Activated naive CD8-positive, alpha-beta T cell treated with anti-CD3 and anti-CD28 coated beads, Interleukin-2, amount 50 U/mL, for 24 hours (primary cell): ENCODE results near the gene SRRM4.
A peak's percentile ranks its signal among the peaks of the same experiment; 100 is the strongest.
"Not testable (repeated sequence)": the region's sequence is repeated elsewhere in the genome, so short reads cannot be mapped to it uniquely, and the experiment has no call there.

Experiments used
- ATAC-seq: fragments of 150-1000 bp; cut with Tn5 transposase; one replicate; pipeline ENCODE4 v1.10.0; 2021
- DNase-seq: peaks from one replicate; pipeline ENCODE4 v3.0.0; 2021
- H3K27ac Mint-ChIP-seq: one replicate; pipeline ENCODE4 v1.8.0; 2021; ENCODE audit warnings: mild to moderate bottlenecking, mixed read lengths
- H3K27me3 Mint-ChIP-seq: one replicate; pipeline ENCODE4 v1.8.0; 2021; ENCODE audit warnings: mixed read lengths
- H3K36me3 Mint-ChIP-seq: one replicate; pipeline ENCODE4 v1.8.0; 2021; ENCODE audit warnings: low read depth, mixed read lengths
- H3K4me1 Mint-ChIP-seq: one replicate; pipeline ENCODE4 v1.8.0; 2021; ENCODE audit warnings: mixed read lengths
- H3K4me3 Mint-ChIP-seq: one replicate; pipeline ENCODE4 v1.8.0; 2021; ENCODE audit warnings: mild to moderate bottlenecking, moderate library complexity, mixed read lengths
- H3K9me3 Mint-ChIP-seq: one replicate; pipeline ENCODE4 v1.8.0; 2021; ENCODE audit warnings: mixed read lengths

The SRRM4 gene

DNA sequence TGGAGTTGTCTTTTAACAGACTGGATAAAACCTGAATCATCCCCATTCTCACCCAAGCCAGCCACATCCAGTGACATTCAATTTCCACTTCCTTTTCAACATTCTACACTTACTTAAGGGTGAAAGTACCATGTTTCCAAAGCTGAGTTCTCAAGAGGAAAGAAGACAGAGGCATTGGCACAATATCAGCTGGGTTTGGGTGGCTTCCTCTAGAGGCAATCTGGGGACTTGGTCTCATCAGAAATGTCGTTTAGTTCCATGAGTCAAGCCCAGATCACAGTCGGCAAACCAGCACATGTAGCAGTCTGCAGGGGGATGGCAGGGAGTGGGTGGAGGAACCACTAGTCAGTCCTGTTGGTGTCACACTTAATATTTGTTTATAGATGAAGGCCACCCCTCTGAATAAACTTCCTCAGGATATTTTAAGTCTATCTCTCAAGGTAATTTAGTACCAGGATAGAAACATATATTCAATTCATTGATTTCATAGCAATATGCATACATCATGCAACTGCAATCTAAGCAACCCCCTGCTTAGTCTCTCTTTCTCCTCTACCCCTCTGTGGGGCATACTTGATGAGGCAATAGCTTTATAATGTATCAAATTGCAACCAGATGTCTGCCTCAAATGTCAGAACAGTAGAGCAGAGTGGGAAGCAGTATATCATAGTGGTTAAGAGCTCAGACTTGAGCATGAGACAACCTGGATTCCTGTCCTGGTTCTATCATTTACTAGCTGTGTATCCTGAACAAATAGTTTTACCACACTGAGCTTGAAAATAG, 3.0 kb downstream of the SRRM4 start:
- no peak for ATAC-seq
- no peak overlapping the region for H3K4me3 Mint-ChIP-seq

DNA sequence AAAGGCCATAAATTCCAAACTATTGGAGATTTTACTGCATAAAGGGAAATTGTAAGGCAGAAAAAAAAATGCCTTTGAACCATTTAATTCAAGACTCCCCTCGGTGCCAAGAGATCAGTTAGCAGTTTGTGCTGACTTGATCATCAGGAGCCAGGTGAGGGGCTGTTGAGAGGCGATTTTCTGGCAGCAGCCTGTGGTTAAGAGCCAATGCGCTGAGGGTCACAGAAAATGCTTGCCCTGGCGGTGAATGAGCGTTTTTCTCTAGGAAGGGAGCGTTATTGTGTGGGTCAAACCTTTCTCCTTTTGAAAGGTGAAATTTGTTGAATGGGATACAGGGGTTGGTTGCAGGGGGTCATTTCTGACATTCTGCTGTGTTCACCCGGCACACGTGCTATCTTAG, 4.7 kb downstream of the SRRM4 start:
- H3K4me3 Mint-ChIP-seq = no peak overlapping the region
- H3K9me3 Mint-ChIP-seq = no peaks in the 10 kb centered on the region
- DNase-seq (no peak), ATAC-seq (no peak)
- peaks cover 22% of the 10 kb centered on the region for H3K27me3 Mint-ChIP-seq
- no peaks in the 10 kb centered on the region for H3K4me1 Mint-ChIP-seq
- H3K36me3 Mint-ChIP-seq = no peaks in the 10 kb centered on the region
- no peak overlapping the region for H3K27ac Mint-ChIP-seq

More for the DNA sequence above, 3.0 kb downstream of the SRRM4 start:
- Mint-ChIP-seq H3K27me3 (peaks cover 33% of the 10 kb centered on the region), H3K27ac (no peak overlapping the region), H3K36me3 (no peaks in the 10 kb centered on the region), H3K4me1 (no peaks in the 10 kb centered on the region), H3K9me3 (no peaks in the 10 kb centered on the region)
- no peak for DNase-seq

DNA sequence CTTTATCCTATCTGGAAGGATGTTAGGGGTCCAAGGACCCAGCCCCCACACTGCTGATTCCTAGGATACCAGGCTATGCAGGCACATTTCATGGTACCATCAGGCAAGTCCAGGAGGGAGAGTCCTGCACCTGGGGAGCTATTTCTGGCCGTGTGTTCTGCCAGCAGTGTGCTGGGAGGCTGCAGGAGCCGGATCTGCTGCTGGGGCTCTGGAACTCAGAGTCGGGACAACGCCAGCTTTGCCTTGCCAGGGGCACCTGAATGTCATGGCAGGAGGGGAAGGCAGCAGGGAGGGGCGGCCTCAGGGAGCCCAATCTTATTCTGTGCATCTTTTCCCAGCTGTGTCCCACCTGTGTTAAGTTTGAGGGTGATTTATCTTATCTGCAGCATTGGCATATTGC, 17.8 kb downstream of the SRRM4 start:
- no peak overlapping the region for H3K4me3 Mint-ChIP-seq
- no peaks in the 10 kb centered on the region for H3K36me3 Mint-ChIP-seq
- no peak overlapping the region for H3K27ac Mint-ChIP-seq
- peaks cover 4% of the 10 kb centered on the region for H3K27me3 Mint-ChIP-seq
- DNase-seq = no peak
- peaks cover 4% of the 10 kb centered on the region for H3K9me3 Mint-ChIP-seq
- no peaks in the 10 kb centered on the region for H3K4me1 Mint-ChIP-seq
- ATAC-seq = no peak

DNA sequence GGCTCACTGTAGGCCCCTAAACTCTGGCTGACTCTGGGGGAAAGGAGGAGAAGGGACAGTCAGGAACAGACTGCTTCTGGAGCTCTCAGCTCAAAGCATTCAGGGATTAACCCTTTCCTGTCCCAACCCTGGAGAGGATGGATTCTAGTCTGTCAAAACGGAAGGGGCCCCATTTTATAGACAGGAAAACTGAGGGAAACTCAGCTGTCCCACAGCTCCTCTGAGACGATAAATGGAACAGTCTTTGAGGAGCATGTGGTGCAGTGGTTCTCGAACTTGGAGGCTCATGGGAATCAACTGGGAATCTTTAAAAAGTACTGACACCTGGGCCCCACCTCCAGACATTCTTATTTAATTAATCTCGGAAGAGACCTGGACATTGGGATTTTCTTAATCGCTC, 23.7 kb downstream of the SRRM4 start:
- ATAC-seq (no peak), DNase-seq (no peak)
- H3K27ac Mint-ChIP-seq = no peak overlapping the region
- H3K27me3 Mint-ChIP-seq = peaks cover 17% of the 10 kb centered on the region
- no peaks in the 10 kb centered on the region for H3K4me1 Mint-ChIP-seq
- no peak overlapping the region for H3K4me3 Mint-ChIP-seq
- H3K36me3 Mint-ChIP-seq = peaks cover 2% of the 10 kb centered on the region
- peaks cover 8% of the 10 kb centered on the region for H3K9me3 Mint-ChIP-seq

DNA sequence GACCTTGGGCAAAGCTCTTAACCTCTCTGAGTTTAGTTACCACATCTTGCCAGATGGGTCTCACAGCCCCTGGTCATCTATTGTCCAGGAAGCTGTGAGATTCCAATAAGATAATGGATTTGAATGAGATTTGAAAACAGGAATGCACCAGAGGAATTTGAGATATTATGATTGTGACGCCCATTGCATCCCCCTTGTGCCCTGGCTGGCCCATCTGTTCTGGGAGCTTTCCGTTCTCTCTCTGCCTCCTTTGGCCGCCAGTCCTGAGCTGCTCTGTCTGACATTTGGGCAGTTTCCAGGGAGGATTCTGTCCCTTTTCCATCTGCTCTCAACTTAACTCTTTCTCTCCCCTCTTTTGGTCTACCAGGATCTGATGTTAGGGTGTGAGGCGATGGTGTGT, 24.6 kb downstream of the SRRM4 start:
- DNase-seq (no peak), ATAC-seq (no peak)
- peaks cover 17% of the 10 kb centered on the region for H3K27me3 Mint-ChIP-seq
- H3K9me3 Mint-ChIP-seq = peaks cover 9% of the 10 kb centered on the region
- H3K4me3 Mint-ChIP-seq = no peak overlapping the region
- H3K36me3 Mint-ChIP-seq = peaks cover 2% of the 10 kb centered on the region
- no peak overlapping the region for H3K27ac Mint-ChIP-seq
- no peaks in the 10 kb centered on the region for H3K4me1 Mint-ChIP-seq

DNA sequence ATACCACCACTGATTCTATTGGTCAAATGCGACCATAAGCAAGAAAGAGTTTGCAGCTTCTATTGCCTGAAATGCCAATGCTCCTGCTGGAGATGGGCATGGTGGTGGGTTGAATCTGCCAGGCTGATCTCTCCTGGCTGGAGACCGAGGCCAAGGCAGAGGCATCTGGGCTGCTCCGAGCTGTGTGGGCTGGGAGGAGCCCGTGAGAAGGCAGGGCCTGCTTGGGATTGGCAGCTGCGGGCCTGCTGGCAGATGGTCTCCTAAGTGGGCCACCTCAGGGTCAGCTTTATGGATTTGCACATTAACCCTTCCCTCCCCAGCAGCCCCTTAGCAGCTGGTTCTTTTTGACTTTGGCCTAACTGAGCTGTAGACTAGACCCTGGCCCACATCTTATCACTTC, 25.4 kb downstream of the SRRM4 start:
- H3K27ac Mint-ChIP-seq = no peak overlapping the region
- H3K36me3 Mint-ChIP-seq = peaks cover 2% of the 10 kb centered on the region
- H3K4me3 Mint-ChIP-seq = no peak overlapping the region
- peaks cover 10% of the 10 kb centered on the region for H3K9me3 Mint-ChIP-seq
- H3K4me1 Mint-ChIP-seq = no peaks in the 10 kb centered on the region
- H3K27me3 Mint-ChIP-seq = peaks cover 17% of the 10 kb centered on the region
- DNase-seq (no peak), ATAC-seq (no peak)

DNA sequence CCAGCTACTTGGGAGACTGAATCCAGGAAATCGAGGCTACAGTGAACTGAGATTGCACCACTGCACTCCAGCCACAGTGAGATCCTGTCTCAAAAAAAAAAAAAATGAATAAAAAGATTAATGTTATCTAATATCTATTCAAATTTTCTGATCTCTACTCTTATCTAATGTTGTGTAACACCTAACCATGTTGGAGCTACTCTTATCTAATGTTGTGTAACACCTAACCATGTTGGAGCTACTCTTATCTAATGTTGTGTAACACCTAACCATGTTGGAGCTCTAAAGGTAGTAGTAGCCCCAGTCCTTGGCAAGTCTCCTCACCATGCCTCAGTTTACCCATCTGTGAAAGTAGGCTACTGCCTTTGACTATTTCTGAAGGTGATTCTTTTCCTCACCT, 26.9 kb downstream of the SRRM4 start:
- H3K4me3 Mint-ChIP-seq, H3K4me1 Mint-ChIP-seq, H3K36me3 Mint-ChIP-seq, H3K27ac Mint-ChIP-seq, DNase-seq, ATAC-seq: not testable (repeated sequence)
- peaks cover 18% of the 10 kb centered on the region for H3K9me3 Mint-ChIP-seq
- H3K27me3 Mint-ChIP-seq = peaks cover 22% of the 10 kb centered on the region

DNA sequence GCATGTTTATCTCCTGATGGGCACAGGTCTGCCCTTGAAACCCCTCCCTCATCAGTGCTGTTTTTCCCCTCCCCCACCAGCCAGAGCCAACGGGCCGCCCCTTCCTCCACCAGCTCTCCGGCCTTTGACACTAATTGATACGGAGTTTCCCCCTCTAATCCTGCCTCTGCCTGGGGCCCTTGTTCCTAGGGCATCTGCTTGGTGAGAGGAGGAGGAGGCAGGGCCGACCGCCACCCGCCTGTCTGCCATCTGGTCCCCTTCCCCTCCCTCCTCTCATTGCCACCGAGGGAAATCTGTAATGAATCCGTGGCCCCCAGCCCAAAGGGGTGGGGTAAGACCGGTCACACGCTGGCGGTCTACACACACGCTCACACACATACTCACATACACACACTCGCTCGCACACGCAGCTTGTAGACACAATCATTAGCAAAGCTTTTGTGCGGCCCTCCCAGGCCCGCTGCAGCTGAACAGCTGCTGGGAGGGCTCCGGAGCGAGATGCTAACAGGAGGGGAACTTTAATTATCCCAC, 27.4 kb downstream of the SRRM4 start:
- H3K27ac Mint-ChIP-seq = no peak overlapping the region
- DNase-seq (no peak), ATAC-seq (no peak)
- H3K4me3 Mint-ChIP-seq = no peak overlapping the region
- peaks cover 2% of the 10 kb centered on the region for H3K36me3 Mint-ChIP-seq
- peaks cover 18% of the 10 kb centered on the region for H3K9me3 Mint-ChIP-seq
- no peaks in the 10 kb centered on the region for H3K4me1 Mint-ChIP-seq
- H3K27me3 Mint-ChIP-seq = peaks cover 22% of the 10 kb centered on the region

DNA sequence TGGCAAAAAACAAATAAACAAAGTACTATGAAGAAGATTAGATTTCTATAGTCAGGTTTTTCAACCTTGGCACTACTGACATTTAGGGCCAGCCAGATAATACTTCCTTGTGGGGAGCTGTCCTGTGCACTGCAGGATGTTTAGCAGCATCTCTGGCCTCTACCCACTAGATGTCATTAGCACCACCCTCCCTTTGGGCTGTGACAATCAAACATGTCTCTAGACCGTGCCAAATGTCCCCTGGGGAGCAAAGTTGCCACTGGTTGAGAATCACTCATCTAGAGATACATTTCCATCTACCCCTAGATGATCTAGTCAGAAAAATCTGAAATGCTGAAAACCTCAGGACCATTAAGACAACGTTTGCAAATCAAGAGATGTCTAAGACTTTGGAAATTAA, 29.9 kb downstream of the SRRM4 start:
- Mint-ChIP-seq H3K9me3 (peaks cover 18% of the 10 kb centered on the region), H3K27ac (no peak overlapping the region), H3K4me1 (no peaks in the 10 kb centered on the region), H3K4me3 (no peak overlapping the region), H3K27me3 (peaks cover 22% of the 10 kb centered on the region), H3K36me3 (peaks cover 2% of the 10 kb centered on the region)
- ATAC-seq (no peak), DNase-seq (no peak)

DNA sequence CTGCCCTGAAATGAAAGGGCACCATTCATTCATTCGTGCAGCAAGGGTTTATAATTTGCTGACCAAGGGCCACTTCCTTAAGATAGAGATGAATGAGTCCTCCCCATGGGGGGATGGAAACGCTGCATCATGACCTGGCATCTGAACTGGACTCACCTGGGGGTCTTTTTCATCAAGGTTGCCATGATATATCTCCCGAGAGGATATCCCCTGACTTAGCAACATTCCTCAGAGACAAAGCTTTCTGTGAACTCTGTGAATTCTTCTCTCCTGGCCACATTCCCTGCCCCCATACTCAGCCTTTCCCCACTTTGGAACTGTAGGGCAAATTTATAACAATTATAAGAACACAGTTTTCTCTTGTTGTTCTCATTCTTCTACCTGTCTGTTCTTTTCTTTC, 30.8 kb downstream of the SRRM4 start:
- Mint-ChIP-seq H3K4me3 (no peak overlapping the region), H3K4me1 (no peaks in the 10 kb centered on the region), H3K36me3 (peaks cover 2% of the 10 kb centered on the region), H3K27me3 (peaks cover 22% of the 10 kb centered on the region), H3K27ac (no peak overlapping the region), H3K9me3 (peaks cover 18% of the 10 kb centered on the region)
- no peak for ATAC-seq
- DNase-seq = no peak

DNA sequence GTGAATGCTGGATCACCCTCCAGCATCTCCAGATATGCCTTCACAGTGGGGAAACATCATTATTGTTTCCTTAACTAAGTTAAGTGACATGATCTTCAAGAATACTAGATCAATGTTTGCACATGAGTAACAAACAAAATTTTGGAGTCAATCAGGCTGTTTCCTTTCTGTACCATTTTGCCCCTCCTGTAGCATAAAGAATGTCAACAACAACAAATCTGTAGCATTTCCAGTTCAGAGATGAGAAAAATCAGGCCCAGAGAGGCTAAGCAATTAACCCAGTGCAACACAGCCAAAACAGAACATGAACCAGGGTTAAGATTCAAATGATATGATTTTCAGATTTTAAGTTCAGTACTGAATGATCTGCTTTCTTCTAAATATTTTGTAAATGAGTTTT, 31.7 kb downstream of the SRRM4 start:
- no peak overlapping the region for H3K27ac Mint-ChIP-seq
- H3K9me3 Mint-ChIP-seq = peaks cover 18% of the 10 kb centered on the region
- H3K4me1 Mint-ChIP-seq = no peaks in the 10 kb centered on the region
- H3K36me3 Mint-ChIP-seq = peaks cover 2% of the 10 kb centered on the region
- ATAC-seq (no peak), DNase-seq (no peak)
- peaks cover 22% of the 10 kb centered on the region for H3K27me3 Mint-ChIP-seq
- H3K4me3 Mint-ChIP-seq = no peak overlapping the region

DNA sequence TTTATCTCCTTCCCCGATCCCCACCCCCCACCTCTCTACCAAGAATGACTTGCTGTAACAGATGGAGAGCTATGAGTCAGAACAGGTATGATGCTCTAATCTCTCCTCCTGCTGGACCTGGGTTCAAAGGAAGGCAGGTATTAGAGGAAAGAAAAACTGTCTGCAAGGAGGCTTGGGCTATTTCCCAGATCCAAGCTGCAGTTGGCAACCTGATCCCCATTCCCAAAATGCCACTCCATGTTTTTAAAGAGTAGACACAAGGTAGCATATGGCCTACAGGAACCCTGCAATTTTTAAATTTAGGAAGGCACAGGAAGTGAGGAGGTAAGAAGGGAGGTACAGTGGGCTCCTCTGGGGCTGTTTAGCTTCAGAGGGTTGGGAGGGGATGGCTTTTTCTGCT, 33.0 kb downstream of the SRRM4 start:
- H3K9me3 Mint-ChIP-seq = peaks cover 17% of the 10 kb centered on the region
- ATAC-seq (no peak), DNase-seq (no peak)
- H3K27me3 Mint-ChIP-seq = peaks cover 19% of the 10 kb centered on the region
- H3K36me3 Mint-ChIP-seq = peaks cover 1% of the 10 kb centered on the region
- no peak overlapping the region for H3K4me3 Mint-ChIP-seq
- H3K27ac Mint-ChIP-seq = no peak overlapping the region
- no peaks in the 10 kb centered on the region for H3K4me1 Mint-ChIP-seq

DNA sequence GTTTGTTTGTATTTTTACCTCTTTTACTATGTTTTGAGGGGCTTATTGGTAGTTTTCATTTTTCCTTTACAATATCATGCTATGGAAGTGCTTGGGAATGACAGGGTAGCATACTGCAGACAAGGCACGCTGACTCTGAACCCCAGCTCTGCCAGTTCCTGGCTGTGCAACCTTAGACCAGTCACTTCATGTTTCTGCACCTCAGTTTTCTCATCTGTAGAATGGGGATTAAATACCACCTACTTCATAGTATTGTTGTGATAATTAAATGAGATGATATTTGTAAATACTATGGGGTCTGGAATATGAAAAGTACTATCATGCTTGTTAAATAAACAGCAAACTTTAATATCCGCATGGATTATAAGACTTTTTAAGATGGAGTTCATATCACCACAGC, 35.4 kb downstream of the SRRM4 start:
- no peaks in the 10 kb centered on the region for H3K4me1 Mint-ChIP-seq
- H3K27ac Mint-ChIP-seq = no peak overlapping the region
- H3K4me3 Mint-ChIP-seq = no peak overlapping the region
- DNase-seq (no peak), ATAC-seq (no peak)
- no peaks in the 10 kb centered on the region for H3K36me3 Mint-ChIP-seq
- H3K27me3 Mint-ChIP-seq = peaks cover 20% of the 10 kb centered on the region
- H3K9me3 Mint-ChIP-seq = peaks cover 24% of the 10 kb centered on the region

DNA sequence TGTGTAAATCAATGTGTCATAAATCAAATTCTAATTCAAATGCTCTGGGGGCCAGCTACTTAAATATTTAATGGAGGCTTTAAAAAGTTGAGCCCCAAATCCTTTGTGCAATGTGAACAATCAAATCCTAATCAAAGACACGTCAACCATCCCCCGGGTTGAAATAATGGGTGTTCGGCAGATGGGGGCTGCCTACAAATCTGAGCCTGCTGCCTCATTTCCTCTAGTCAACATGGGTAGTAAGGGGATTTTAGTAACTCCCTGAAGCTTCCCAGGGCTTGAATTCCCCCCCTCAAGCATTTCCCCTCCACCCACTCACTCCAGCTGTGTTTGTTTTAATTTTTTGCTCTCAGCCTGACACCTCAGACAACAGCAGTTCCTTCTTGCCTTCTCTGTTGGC, 37.8 kb downstream of the SRRM4 start:
- no peak for ATAC-seq
- H3K4me1 Mint-ChIP-seq = no peaks in the 10 kb centered on the region
- no peak overlapping the region for H3K27ac Mint-ChIP-seq
- no peaks in the 10 kb centered on the region for H3K36me3 Mint-ChIP-seq
- H3K4me3 Mint-ChIP-seq = no peak overlapping the region
- peaks cover 15% of the 10 kb centered on the region for H3K9me3 Mint-ChIP-seq
- H3K27me3 Mint-ChIP-seq = peaks cover 14% of the 10 kb centered on the region
- no peak for DNase-seq

DNA sequence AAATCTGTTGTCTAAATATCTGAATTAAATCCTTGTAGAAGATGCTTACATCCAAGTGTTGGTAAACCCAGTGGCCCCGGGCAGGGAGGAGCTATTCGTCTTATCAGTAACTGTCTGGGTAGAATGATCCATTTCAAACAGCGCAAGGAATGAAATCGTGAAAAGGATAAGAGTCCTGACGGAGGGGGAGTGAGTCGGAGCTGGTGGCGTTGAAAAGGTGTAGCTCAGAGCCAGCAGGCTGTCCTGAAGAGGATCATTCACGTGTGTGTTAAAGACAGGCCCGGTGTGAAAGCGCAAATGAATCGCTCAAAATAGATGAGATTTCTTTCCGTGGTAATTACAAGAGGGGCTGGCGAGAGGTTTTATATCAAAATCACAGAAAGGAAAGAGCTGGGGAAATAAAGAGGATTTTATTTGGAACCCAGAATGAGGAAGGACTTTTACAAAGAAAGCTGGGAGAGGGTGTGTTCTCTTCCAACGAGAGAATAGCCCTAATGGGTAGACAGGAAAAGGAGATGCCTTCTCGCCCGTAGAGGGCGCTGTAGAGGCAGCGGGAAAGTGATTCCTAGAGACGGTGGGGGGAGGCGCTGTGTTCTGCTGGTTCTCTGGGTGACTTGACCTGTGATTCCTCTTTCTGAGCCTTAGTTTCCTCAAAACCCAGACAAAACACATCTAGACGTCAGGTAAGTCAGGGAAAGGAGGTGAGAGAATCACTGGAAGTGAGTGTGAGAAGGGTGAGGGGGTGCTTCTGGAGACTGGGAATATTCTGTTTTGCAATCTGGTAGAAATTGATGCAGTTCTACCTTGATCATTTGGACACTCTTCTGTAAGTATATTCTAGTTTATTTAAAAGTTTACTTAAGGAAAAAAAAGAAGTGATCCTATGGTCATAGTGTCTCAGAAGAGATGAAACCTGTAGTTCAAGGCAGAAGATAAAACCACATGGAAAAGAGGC, 39.3 kb downstream of the SRRM4 start:
- DNase-seq (peak; percentile 19), ATAC-seq (no peak)
- H3K27ac Mint-ChIP-seq = no peak overlapping the region

More for the DNA sequence above, 39.3 kb downstream of the SRRM4 start:
- H3K36me3 Mint-ChIP-seq = no peaks in the 10 kb centered on the region
- peaks cover 12% of the 10 kb centered on the region for H3K27me3 Mint-ChIP-seq
- H3K4me1 Mint-ChIP-seq = no peaks in the 10 kb centered on the region
- H3K9me3 Mint-ChIP-seq = peaks cover 15% of the 10 kb centered on the region
- no peak overlapping the region for H3K4me3 Mint-ChIP-seq
